GM19438 (cell line): ENCODE results near the gene CYB5R4.

ENCODE experiments used
- ATAC-seq: cut with Tn5 transposase; IDR thresholded peaks from one replicate; pipeline ENCODE4 v1.9.1; 2021; ENCODE audit warnings: low read depth; ENCODE audit not compliant: unreplicated experiment

The CYB5R4 gene

DNA sequence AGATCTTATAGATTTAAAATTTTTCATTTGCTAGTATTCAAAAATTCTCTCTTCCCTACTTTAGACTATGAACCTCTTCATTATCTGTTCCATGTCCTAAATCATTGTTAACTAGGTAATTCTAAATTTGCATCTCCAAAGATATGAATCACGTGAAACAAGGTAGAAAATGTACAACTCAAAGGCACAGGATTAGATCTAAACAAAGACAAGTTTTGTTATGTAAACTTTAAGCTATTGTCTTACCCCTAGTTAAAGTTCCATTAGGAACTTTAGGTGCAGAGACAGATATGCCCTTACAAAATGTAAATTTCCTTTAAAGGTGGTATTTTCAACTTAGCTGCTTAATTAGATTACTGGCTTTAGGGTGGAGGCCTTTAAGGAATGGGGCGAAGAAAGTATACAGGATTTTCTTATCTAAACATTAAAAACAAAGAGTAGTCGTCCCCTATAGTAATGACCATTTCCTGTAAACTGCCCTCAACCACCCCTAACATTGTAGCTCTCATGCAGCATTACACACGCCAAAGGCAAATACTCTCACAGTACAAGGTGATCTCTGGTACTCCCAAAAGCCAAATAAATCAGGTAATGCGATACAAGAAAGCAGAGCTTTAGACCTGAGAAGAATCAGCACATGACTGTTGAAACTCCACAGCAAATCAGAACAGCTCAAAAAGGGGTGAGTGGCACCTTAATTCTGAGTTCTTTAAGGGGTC is 116.7 kb downstream of the CYB5R4 start:
- ATAC-seq = no peak

DNA sequence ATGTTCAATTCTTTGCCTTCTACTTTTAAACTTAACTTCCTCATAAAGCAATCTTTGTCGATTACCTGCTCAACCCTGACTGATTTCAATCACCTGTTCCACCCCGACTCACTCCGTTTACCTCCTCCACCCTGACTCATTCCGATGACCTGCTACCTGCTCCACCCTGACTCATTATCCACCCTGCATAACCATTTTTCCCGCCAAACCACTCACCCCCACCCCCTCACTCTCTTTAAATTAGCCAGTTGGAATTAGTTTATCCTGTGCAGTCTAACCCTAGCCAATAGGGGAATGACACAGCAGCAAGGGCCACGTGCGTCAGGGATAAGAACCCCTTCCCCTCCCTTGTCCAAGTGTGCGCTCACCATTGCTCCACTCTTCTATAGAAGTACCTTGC is 117.4 kb downstream of the CYB5R4 start:
- no peak for ATAC-seq

GRCh38 chr6:83978324-83978734 is 118.8 kb downstream of the CYB5R4 start:
- no peak for ATAC-seq

DNA sequence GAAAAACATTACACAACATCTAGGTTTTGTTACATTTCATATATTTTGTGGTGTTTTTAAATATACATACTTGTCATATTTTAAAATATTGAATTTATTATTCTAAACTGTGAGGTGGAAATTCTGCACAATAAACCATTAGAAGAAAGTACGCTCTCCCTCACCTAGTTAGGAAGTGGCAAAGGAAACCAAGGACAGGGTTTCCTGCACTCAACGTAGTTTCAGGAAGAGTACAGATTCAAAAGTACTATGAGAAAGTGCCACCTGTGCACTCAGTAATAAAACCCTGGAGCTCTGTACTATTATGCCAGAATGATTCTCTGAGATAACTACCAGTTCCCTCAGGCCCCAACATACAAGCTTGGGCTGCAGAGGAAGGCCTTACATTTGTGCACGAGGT is 119.5 kb downstream of the CYB5R4 start:
- no peak for ATAC-seq

DNA sequence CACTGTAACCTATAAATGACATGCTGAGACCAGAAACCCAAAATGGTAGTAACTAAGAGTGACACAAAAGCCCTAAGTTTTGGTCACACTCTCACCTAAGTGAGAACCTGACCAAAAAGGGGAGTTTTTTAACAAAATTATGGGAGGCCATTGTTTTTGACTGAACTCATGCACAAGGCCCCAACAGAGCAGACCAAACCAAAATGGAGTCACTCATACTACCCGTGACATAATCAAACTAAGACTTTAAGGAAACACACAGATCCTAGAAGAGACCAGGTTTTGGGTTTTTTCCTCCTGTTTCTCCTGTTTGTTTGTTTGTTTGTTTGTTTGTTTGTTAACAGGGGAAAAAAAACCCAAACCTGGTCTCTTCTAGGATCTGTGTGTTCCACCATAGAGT is 124.9 kb downstream of the CYB5R4 start:
- ATAC-seq = no peak

- ATAC-seq = no peak
Measured at GRCh38 chr6:83985308-83985713, 125.8 kb downstream of the CYB5R4 start.

DNA sequence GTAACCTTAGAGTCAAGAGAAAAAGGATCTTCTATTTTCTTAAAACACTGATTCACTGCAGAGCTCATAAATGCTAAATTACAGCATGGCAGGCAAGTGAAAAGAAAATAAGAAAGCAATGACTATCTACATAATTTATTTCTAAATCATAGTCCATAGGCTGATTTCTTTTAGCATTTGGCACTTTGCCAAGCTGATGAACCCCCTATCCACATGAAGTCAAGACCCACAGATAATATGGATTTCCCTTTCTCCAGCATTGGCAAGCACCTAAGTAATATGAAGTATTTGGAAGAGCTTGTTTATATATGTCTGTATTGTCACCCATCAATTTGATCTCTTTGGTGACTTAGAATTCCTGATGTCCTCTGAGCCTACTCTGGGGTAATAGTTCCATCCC is 126.2 kb downstream of the CYB5R4 start:
- ATAC-seq = no peak

DNA sequence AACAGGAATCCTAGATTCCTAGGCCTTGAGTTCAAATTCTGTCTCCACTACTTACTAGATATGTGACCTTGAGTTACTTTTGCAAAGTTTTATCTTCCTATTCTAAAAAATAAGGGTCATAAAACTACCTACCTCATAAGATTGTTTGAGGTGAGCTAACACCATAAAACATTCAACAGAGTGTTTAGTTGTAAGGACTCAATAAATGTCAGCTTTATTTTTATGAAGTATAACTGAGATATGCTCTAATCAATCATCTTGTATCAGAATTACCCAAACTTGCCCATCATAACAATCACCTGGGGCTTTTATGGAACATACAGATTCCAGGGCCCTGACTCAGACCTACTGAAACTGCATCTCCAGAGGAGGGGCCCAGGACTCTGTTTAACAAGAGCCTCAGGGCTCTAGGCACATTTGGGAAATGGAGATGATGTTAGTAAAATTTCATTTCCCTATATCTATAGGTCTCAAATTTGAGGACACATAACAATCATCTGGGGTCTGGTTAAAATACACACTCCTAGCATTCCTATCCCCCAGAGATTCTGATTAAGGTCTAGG is 138.6 kb downstream of the CYB5R4 start:
- ATAC-seq = no peak

GRCh38 chr6:84001119-84001518 is 141.6 kb downstream of the CYB5R4 start:
- ATAC-seq = no peak

GRCh38 chr6:84002226-84002625 is 142.7 kb downstream of the CYB5R4 start:
- ATAC-seq = no peak

DNA sequence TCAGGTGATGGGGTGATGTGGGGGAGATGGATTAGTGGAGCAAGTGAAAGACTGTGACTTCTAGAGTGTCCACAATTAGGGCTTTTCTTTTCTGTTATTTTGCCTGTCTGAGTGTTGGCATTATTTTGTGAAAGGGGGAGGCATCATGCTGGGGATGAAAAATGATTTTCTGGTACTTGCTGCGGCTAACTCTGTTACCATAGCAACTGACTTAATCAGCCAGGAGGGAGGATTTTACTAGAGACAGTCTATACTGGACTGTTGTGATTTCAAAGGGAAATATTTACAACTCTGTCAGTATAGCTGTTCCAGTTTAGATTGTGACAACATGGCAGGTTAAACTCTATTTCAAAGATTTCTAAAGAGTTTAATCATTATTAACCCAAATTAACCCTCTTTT is 143.6 kb downstream of the CYB5R4 start:
- no peak for ATAC-seq

- ATAC-seq = no peak
Measured at GRCh38 chr6:84003654-84004053, 144.2 kb downstream of the CYB5R4 start.

GRCh38 chr6:84007871-84008270 is 148.4 kb downstream of the CYB5R4 start:
- ATAC-seq = no peak

- no peak for ATAC-seq
Measured at GRCh38 chr6:84013354-84013753, 153.9 kb downstream of the CYB5R4 start.

DNA sequence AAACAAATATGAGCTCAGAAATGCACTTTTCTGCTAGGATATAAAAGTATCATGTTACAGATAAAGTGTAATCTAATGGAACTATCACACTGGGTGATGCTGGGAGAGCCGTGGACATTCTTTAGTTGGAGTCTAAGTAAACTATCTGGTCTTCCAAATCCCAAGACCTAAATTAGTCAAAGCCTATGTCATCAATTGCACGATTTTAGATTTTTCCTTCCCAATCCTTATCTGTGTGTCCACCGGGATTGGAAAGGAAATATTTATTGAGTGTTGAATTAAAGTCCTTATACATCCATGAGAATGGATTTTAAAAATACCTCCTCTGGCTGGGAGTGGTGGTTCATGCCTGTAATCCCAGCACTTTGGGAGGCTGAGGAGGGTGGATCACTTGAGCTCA is 154.4 kb downstream of the CYB5R4 start:
- no peak for ATAC-seq

GRCh38 chr6:84016029-84016428 is 156.5 kb downstream of the CYB5R4 start:
- no peak for ATAC-seq
